ENCODE data around the gene DDN.

DDN gene

GRCh38 chr12:48980389-48980952 lies 18.7 kb downstream of the DDN start:
- DNase-seq, result no peak

- DNase-seq, result no peak
These were observed 19.4 kb downstream of the DDN start for GRCh38 chr12:48979602-48980388.

- no peak for DNase-seq
These were observed 20.2 kb downstream of the DDN start for GRCh38 chr12:48978741-48979601.

- DNase-seq, result no peak
These were observed 20.9 kb downstream of the DDN start, which contains the start of gene WNT1 for GRCh38 chr12:48978291-48978740. Gene WNT1 (plus strand): TSS chr12:48978322. CDS start chr12:48978651, 329 bp downstream.

GRCh38 chr12:48977290-48978281 lies 21.6 kb downstream of the DDN start:
- no peak for DNase-seq

- no peak for DNase-seq
These were observed 25.1 kb downstream of the DDN start for GRCh38 chr12:48973941-48974673.

GRCh38 chr12:48973531-48973930 lies 25.6 kb downstream of the DDN start:
- no peak for DNase-seq

- no peak for DNase-seq
These were observed 26.2 kb downstream of the DDN start for GRCh38 chr12:48972952-48973483.

GRCh38 chr12:48972213-48972951 lies 26.8 kb downstream of the DDN start:
- DNase-seq, result no peak

- DNase-seq, result no peak
These were observed 28.4 kb downstream of the DDN start for GRCh38 chr12:48970702-48971334.

GRCh38 chr12:48969833-48970701 lies 29.1 kb downstream of the DDN start:
- DNase-seq, result no peak

- no peak for DNase-seq
These were observed 29.9 kb downstream of the DDN start for GRCh38 chr12:48969160-48969771.

- DNase-seq, result no peak
These were observed 30.7 kb downstream of the DDN start for GRCh38 chr12:48968467-48968866.

GRCh38 chr12:48967991-48968390 lies 31.2 kb downstream of the DDN start:
- DNase-seq, result no peak

GRCh38 chr12:48966177-48966895 lies 32.8 kb downstream of the DDN start:
- DNase-seq, result no peak

GRCh38 chr12:48965298-48965838 lies 33.8 kb downstream of the DDN start:
- no peak for DNase-seq

GRCh38 chr12:48961801-48962200 lies 37.4 kb downstream of the DDN start:
- DNase-seq, result no peak
